Dendritic cell treated with granulocyte-macrophage colony-stimulating factor and Interleukin-4, amounts not matched to agents 40 ng/mL and 50 ng/mL, for 4 days (primary cell): ENCODE results near the gene MCC.
"Not testable (repeated sequence)": the region's sequence is repeated elsewhere in the genome, so short reads cannot be mapped to it uniquely, and the experiment has no call there.

Experiments
- H3K27ac Mint-ChIP-seq: one replicate; pipeline ENCODE4 v1.8.0; 2022; ENCODE audit warnings: mild to moderate bottlenecking, mixed read lengths
- H3K27me3 Mint-ChIP-seq: one replicate; pipeline ENCODE4 v1.8.0; 2022; ENCODE audit warnings: mild to moderate bottlenecking, mixed read lengths
- H3K36me3 Mint-ChIP-seq: one replicate; pipeline ENCODE4 v1.8.0; 2022; ENCODE audit warnings: low read depth, mixed read lengths
- H3K4me1 Mint-ChIP-seq: one replicate; pipeline ENCODE4 v1.8.0; 2022; ENCODE audit warnings: low read depth, mixed read lengths
- H3K4me3 Mint-ChIP-seq: one replicate; pipeline ENCODE4 v1.8.0; 2022; ENCODE audit warnings: mild to moderate bottlenecking, moderate library complexity, mixed read lengths
- H3K9me3 Mint-ChIP-seq: one replicate; pipeline ENCODE4 v1.8.0; 2022; ENCODE audit warnings: mixed read lengths
- intact Hi-C: fragments of 100-400 bp; cut with micrococcal nuclease; formaldehyde crosslinking; loops from one replicate; pipeline ENCODE4 v1.15.0; 2022

The MCC gene

GRCh38 chr5:113089653-113090335 lies 398.5 kb downstream of the MCC start:
- Mint-ChIP-seq H3K9me3 (no peaks in the 10 kb centered on the region), H3K4me1 (no peaks in the 10 kb centered on the region), H3K27ac (no peak overlapping the region)

GRCh38 chr5:113087976-113088514 lies 400.2 kb downstream of the MCC start:
- no peaks in the 10 kb centered on the region for H3K36me3 Mint-ChIP-seq
- peaks cover 11% of the 10 kb centered on the region for H3K27me3 Mint-ChIP-seq
- intact Hi-C loops: no loop called here
- H3K4me1 Mint-ChIP-seq: no peaks in the 10 kb centered on the region
- H3K27ac Mint-ChIP-seq: no peak overlapping the region
- no peak overlapping the region for H3K4me3 Mint-ChIP-seq
- H3K9me3 Mint-ChIP-seq: no peaks in the 10 kb centered on the region

More at GRCh38 chr5:113089653-113090335, 398.5 kb downstream of the MCC start:
- H3K36me3 Mint-ChIP-seq: no peaks in the 10 kb centered on the region
- no peak overlapping the region for H3K4me3 Mint-ChIP-seq
- intact Hi-C loops: no loop called here
- peaks cover 11% of the 10 kb centered on the region for H3K27me3 Mint-ChIP-seq

- intact Hi-C loops: no loop called here
- Mint-ChIP-seq H3K4me3 (no peak overlapping the region), H3K27me3 (peaks cover 14% of the 10 kb centered on the region), H3K9me3 (no peaks in the 10 kb centered on the region), H3K36me3 (no peaks in the 10 kb centered on the region), H3K27ac (no peak overlapping the region), H3K4me1 (no peaks in the 10 kb centered on the region)
Observed at GRCh38 chr5:113085880-113086409, 402.3 kb downstream of the MCC start.

- Mint-ChIP-seq H3K4me1 (no peaks in the 10 kb centered on the region), H3K36me3 (no peaks in the 10 kb centered on the region), H3K27ac (no peak overlapping the region), H3K4me3 (no peak overlapping the region), H3K27me3 (peaks cover 13% of the 10 kb centered on the region), H3K9me3 (no peaks in the 10 kb centered on the region)
- intact Hi-C loops: no loop called here
Observed at GRCh38 chr5:113085084-113085414, 403.2 kb downstream of the MCC start.

- Mint-ChIP-seq H3K4me1 (no peaks in the 10 kb centered on the region), H3K4me3 (no peak overlapping the region), H3K9me3 (no peaks in the 10 kb centered on the region), H3K36me3 (no peaks in the 10 kb centered on the region), H3K27ac (no peak overlapping the region), H3K27me3 (peaks cover 9% of the 10 kb centered on the region)
- intact Hi-C loops: no loop called here
Observed at GRCh38 chr5:113084402-113085083, 403.7 kb downstream of the MCC start.

GRCh38 chr5:113083481-113083880 lies 404.8 kb downstream of the MCC start:
- peaks cover 5% of the 10 kb centered on the region for H3K27me3 Mint-ChIP-seq
- no peaks in the 10 kb centered on the region for H3K9me3 Mint-ChIP-seq
- no peaks in the 10 kb centered on the region for H3K36me3 Mint-ChIP-seq
- intact Hi-C loops: no loop called here
- no peak overlapping the region for H3K4me3 Mint-ChIP-seq
- H3K4me1 Mint-ChIP-seq: no peaks in the 10 kb centered on the region
- H3K27ac Mint-ChIP-seq: no peak overlapping the region

- no peaks in the 10 kb centered on the region for H3K9me3 Mint-ChIP-seq
- H3K27ac Mint-ChIP-seq: no peak overlapping the region
- H3K27me3 Mint-ChIP-seq: peaks cover 5% of the 10 kb centered on the region
- no peaks in the 10 kb centered on the region for H3K36me3 Mint-ChIP-seq
- H3K4me3 Mint-ChIP-seq: no peak overlapping the region
- intact Hi-C loops: no loop called here
- H3K4me1 Mint-ChIP-seq: no peaks in the 10 kb centered on the region
Observed at GRCh38 chr5:113082547-113082905, 405.7 kb downstream of the MCC start.

GRCh38 chr5:113081881-113082546 lies 406.2 kb downstream of the MCC start:
- Mint-ChIP-seq H3K27me3 (peaks cover 6% of the 10 kb centered on the region), H3K9me3 (peaks cover 2% of the 10 kb centered on the region), H3K27ac (no peak overlapping the region), H3K4me3 (no peak overlapping the region), H3K4me1 (no peaks in the 10 kb centered on the region), H3K36me3 (no peaks in the 10 kb centered on the region)
- intact Hi-C loops: no loop called here

- Mint-ChIP-seq H3K4me1 (no peaks in the 10 kb centered on the region), H3K27me3 (peaks cover 6% of the 10 kb centered on the region), H3K27ac (no peak overlapping the region), H3K9me3 (peaks cover 9% of the 10 kb centered on the region), H3K4me3 (no peak overlapping the region), H3K36me3 (no peaks in the 10 kb centered on the region)
- intact Hi-C loops: no loop called here
Observed at GRCh38 chr5:113081091-113081839, 407.0 kb downstream of the MCC start.

GRCh38 chr5:113076649-113077048 lies 411.6 kb downstream of the MCC start:
- H3K9me3 Mint-ChIP-seq, H3K27me3 Mint-ChIP-seq, H3K36me3 Mint-ChIP-seq, H3K4me3 Mint-ChIP-seq, H3K4me1 Mint-ChIP-seq, H3K27ac Mint-ChIP-seq, intact Hi-C loops: not testable (repeated sequence)

GRCh38 chr5:113075019-113075418 lies 413.2 kb downstream of the MCC start:
- intact Hi-C loops: no loop called here
- no peak overlapping the region for H3K4me3 Mint-ChIP-seq
- no peak overlapping the region for H3K27ac Mint-ChIP-seq

GRCh38 chr5:113073629-113074034 lies 414.6 kb downstream of the MCC start:
- intact Hi-C loops, H3K27ac Mint-ChIP-seq, H3K9me3 Mint-ChIP-seq, H3K36me3 Mint-ChIP-seq, H3K27me3 Mint-ChIP-seq, H3K4me1 Mint-ChIP-seq, H3K4me3 Mint-ChIP-seq: not testable (repeated sequence)

More at GRCh38 chr5:113075019-113075418, 413.2 kb downstream of the MCC start:
- no peaks in the 10 kb centered on the region for H3K36me3 Mint-ChIP-seq
- H3K4me1 Mint-ChIP-seq: no peaks in the 10 kb centered on the region
- peaks cover 5% of the 10 kb centered on the region for H3K27me3 Mint-ChIP-seq
- H3K9me3 Mint-ChIP-seq: peaks cover 9% of the 10 kb centered on the region

- no peak overlapping the region for H3K4me3 Mint-ChIP-seq
- intact Hi-C loops: no loop called here
Observed at GRCh38 chr5:113071401-113071800, 416.9 kb downstream of the MCC start.

GRCh38 chr5:113070901-113071300 lies 417.4 kb downstream of the MCC start:
- intact Hi-C loops: no loop called here
- Mint-ChIP-seq H3K36me3 (no peaks in the 10 kb centered on the region), H3K4me1 (no peaks in the 10 kb centered on the region)

More at GRCh38 chr5:113071401-113071800, 416.9 kb downstream of the MCC start:
- peaks cover 1% of the 10 kb centered on the region for H3K9me3 Mint-ChIP-seq
- no peaks in the 10 kb centered on the region for H3K36me3 Mint-ChIP-seq
- peaks cover 2% of the 10 kb centered on the region for H3K27me3 Mint-ChIP-seq
- H3K4me1 Mint-ChIP-seq: no peaks in the 10 kb centered on the region
- H3K27ac Mint-ChIP-seq: no peak overlapping the region

More at GRCh38 chr5:113070901-113071300, 417.4 kb downstream of the MCC start:
- Mint-ChIP-seq H3K27me3 (peaks cover 2% of the 10 kb centered on the region), H3K27ac (no peak overlapping the region), H3K4me3 (no peak overlapping the region), H3K9me3 (no peaks in the 10 kb centered on the region)
